Hepatocyte (in vitro differentiated cells): Measurements from ENCODE around the gene TMEM44.

ENCODE experiments used
- EZH2phosphoT487 ChIP-seq: fragments of 200-600 bp; sonication (generic); IDR thresholded peaks from one replicate; pipeline ENCODE4 v1.6.1; 2018; ENCODE audit warnings: antibody characterized with exemption, mild to moderate bottlenecking, low read depth, moderate library complexity; ENCODE audit not compliant: unreplicated experiment, severe bottlenecking
- TF ChIP-seq, protein P1 (sequence below): fragments of 200-600 bp; sonication (generic); IDR thresholded peaks from 2 replicates; pipeline ENCODE4 v1.5.1; 2016; ENCODE audit warnings: antibody characterized with exemption, mild to moderate bottlenecking; ENCODE audit not compliant: poor library complexity

DNA sequence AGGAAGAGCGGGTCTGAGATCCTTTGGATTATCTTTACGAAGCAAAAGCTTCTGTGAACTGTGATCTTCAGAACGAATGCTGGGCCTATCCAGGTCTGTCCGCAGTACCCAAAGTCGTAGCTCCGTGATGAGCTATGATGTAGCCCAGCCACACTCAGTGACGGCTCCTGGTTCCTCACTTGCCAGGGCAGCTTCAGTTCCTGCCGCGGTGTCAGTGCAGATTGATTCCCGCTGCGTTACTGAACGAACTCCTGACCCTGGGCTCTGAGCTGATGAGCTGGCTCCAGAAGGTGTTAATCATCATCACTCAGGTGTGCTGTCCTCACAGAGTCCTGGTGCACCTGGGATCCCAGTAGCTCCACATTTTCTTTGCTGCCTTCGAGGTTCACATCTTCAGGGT is 45.0 kb downstream of the TMEM44 start:
- TF ChIP-seq, protein P1, sequence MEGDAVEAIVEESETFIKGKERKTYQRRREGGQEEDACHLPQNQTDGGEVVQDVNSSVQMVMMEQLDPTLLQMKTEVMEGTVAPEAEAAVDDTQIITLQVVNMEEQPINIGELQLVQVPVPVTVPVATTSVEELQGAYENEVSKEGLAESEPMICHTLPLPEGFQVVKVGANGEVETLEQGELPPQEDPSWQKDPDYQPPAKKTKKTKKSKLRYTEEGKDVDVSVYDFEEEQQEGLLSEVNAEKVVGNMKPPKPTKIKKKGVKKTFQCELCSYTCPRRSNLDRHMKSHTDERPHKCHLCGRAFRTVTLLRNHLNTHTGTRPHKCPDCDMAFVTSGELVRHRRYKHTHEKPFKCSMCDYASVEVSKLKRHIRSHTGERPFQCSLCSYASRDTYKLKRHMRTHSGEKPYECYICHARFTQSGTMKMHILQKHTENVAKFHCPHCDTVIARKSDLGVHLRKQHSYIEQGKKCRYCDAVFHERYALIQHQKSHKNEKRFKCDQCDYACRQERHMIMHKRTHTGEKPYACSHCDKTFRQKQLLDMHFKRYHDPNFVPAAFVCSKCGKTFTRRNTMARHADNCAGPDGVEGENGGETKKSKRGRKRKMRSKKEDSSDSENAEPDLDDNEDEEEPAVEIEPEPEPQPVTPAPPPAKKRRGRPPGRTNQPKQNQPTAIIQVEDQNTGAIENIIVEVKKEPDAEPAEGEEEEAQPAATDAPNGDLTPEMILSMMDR, result no peak
- no peak for TF ChIP-seq EZH2phosphoT487
